Type B pancreatic cell (in vitro differentiated cells): Measurements from ENCODE around the gene LOXL4. TPM values are rescaled to one million over a fixed set of nuclear protein-coding genes. Genes with fewer than 3 reads are reported as not detected.

Experiments
- DNase-seq: peaks from one replicate; pipeline ENCODE4 v3.0.0; 2021; ENCODE audit warnings: mixed read lengths; ENCODE audit not compliant: unreplicated experiment; ENCODE audit errors: extremely low spot score
- H3K27ac Mint-ChIP-seq: 2 replicates; pipeline ENCODE4 v1.8.0; 2021; ENCODE audit warnings: mild to moderate bottlenecking, mixed read lengths
- H3K27me3 Mint-ChIP-seq: 2 replicates; pipeline ENCODE4 v1.8.0; 2021; ENCODE audit warnings: mixed read lengths
- H3K36me3 Mint-ChIP-seq: 2 replicates; pipeline ENCODE4 v1.8.0; 2021; ENCODE audit warnings: mixed read lengths
- H3K4me1 Mint-ChIP-seq: one replicate; pipeline ENCODE4 v1.8.0; 2021; ENCODE audit warnings: mixed read lengths; ENCODE audit not compliant: unreplicated experiment
- H3K4me3 Mint-ChIP-seq: 2 replicates; pipeline ENCODE4 v1.8.0; 2021; ENCODE audit warnings: mild to moderate bottlenecking, mixed read lengths
- H3K9me3 Mint-ChIP-seq: 2 replicates; pipeline ENCODE4 v1.8.0; 2021; ENCODE audit warnings: mixed read lengths
- CTCF ChIP-seq: fragments of 200-600 bp; sonication (generic); conservative IDR thresholded peaks from 2 replicates; pipeline ENCODE4 v1.5.0; 2021; ENCODE audit warnings: antibody characterized with exemption, mild to moderate bottlenecking
- total RNA-seq: library from RNA; stranded (reverse); gene quantifications from 2 replicates; pipeline ENCODE4 v1.2.1, GENCODE V29; 2021; ENCODE audit warnings: low replicate concordance

Gene LOXL4
- total RNA-seq, 1 donor from 2014 or later: 59.4 TPM

DNA sequence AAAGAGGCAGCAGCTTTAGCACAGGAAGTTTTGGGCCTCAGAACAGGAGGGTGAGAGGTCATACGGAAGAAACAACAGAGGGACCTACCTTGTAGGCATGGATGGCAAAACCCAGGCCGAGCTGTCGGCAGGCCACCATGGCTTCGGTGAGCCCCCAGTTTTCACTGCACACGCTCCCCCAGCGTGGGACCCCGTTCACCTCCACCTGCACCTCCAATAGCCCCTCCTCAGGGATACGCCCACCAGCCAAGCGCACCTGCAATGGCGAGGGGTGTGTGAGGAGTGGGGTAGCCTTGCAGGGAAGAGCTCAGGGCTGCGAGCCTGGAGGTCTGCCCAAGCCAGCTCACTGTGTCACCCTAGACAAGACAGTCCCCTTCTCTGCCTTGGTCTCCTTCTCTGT is 11.3 kb downstream of the LOXL4 start:
- H3K27me3 Mint-ChIP-seq: no peaks in the 10 kb centered on the region
- TF ChIP-seq CTCF: no peak
- H3K4me3 Mint-ChIP-seq: no peak overlapping the region
- H3K4me1 Mint-ChIP-seq: peaks cover 18% of the 10 kb centered on the region
- H3K9me3 Mint-ChIP-seq: no peaks in the 10 kb centered on the region
- no peak overlapping the region for H3K27ac Mint-ChIP-seq
- DNase-seq: peak; percentile 60
- H3K36me3 Mint-ChIP-seq: peaks cover 6% of the 10 kb centered on the region

DNA sequence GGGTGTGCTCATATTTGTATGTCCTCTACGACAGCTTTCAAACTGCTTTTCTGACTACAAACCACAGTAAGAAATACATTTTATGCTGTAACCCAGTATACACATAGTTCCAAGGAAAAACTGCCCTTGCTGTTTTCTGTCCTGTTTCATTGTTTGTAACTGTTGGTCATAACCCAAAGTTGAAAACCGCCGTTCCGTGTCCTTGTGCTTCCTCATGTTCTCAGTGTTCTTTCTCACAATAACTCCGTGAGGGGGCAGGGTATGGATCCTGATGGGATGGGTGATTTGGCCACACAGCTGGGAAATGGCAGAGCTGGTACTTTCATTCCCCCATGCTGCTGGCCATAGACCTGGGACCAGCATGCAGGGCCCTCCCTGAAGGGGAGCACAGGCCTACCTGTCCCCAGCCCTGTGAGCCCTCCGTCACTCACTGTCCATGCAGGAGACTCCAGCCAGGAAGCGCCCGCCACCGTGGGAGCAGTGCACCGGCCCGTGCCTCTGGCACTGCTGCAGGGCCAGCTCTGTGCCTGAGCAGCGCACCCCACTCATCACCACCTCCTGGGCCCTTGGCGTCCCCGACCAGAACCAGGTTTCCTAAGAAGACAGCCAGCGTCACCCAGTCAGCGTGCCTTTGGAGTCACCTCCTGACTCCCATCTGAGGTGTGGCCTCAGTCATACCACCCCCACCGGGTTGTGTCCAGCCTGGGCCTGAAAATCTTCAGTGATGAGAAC is 12.7 kb downstream of the LOXL4 start:
- H3K27me3 Mint-ChIP-seq: no peaks in the 10 kb centered on the region
- peaks cover 8% of the 10 kb centered on the region for H3K36me3 Mint-ChIP-seq
- H3K27ac Mint-ChIP-seq: no peak overlapping the region
- peaks cover 20% of the 10 kb centered on the region for H3K4me1 Mint-ChIP-seq
- no peak for TF ChIP-seq CTCF
- H3K4me3 Mint-ChIP-seq: no peak overlapping the region
- peak; percentile 62 for DNase-seq
- H3K9me3 Mint-ChIP-seq: no peaks in the 10 kb centered on the region

DNA sequence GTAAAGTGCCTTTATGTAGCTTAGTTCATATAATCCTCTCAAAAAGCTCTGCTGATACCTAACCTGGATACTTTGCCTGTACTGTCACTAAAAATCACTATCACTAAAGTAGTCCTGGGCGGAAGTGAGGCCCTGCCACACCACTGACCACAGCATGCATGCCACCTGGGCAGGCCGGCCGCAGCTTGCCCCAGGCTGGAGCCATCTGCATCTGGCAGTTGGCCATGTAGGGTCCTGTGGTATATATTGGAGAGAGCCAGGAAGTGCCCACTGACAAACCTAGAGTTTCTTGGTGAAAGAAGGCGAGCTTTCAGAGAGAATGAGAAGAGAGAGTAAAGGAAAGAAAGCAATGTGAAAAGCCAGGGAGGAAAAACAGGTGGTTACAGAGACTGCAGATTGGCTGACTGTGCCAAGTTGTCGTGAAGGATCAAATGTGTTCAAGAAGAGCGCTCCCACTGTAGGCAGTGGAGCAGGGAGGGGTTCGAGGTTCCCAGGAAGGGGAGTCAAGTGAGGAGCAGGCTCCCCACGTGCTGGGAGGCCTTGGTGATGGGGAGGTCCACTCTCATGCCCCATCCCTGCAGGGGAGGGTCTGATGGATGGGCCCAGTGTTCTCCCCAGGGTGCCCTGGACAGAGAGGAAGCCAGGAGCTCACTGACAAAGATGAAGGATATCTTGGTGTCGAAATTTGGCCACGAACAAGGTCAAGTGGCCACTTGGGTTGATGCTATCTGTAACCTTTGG is 13.6 kb downstream of the LOXL4 start:
- peak overlapping the region; percentile 11 for H3K27ac Mint-ChIP-seq
- no peaks in the 10 kb centered on the region for H3K9me3 Mint-ChIP-seq
- H3K27me3 Mint-ChIP-seq: no peaks in the 10 kb centered on the region
- H3K4me3 Mint-ChIP-seq: no peak overlapping the region
- H3K4me1 Mint-ChIP-seq: peaks cover 27% of the 10 kb centered on the region
- DNase-seq: peak; percentile 45
- H3K36me3 Mint-ChIP-seq: peaks cover 17% of the 10 kb centered on the region
- TF ChIP-seq CTCF: no peak

DNA sequence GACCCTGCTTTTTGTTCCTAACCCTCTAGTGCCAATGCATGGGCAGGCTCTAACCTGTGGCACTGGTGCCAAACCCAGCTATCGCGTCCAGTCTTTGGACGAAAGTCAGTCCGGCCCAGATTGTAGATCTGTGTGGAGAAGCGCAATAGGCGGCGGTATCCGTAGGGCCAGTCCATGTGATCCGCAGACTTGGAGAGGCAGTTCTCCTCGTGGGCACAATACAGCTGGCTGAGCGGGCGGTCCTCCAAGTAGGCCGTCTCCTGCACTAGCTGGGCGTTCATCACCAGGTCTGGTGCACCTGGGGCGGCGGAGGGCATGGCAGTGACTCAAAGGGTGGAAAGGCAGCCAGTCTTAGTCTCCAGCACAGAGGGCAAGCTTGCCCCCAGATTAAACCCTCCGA is 14.5 kb downstream of the LOXL4 start:
- no peaks in the 10 kb centered on the region for H3K9me3 Mint-ChIP-seq
- H3K4me3 Mint-ChIP-seq: no peak overlapping the region
- H3K36me3 Mint-ChIP-seq: peaks cover 21% of the 10 kb centered on the region
- DNase-seq: peak; percentile 60
- TF ChIP-seq CTCF: no peak
- H3K4me1 Mint-ChIP-seq: peaks cover 26% of the 10 kb centered on the region
- no peaks in the 10 kb centered on the region for H3K27me3 Mint-ChIP-seq
- no peak overlapping the region for H3K27ac Mint-ChIP-seq

GRCh38 chr10:98252464-98252863 is 15.5 kb downstream of the LOXL4 start:
- Mint-ChIP-seq H3K4me3 (no peak overlapping the region), H3K4me1 (peaks cover 30% of the 10 kb centered on the region), H3K9me3 (no peaks in the 10 kb centered on the region), H3K36me3 (peaks cover 21% of the 10 kb centered on the region), H3K27me3 (no peaks in the 10 kb centered on the region), H3K27ac (no peak overlapping the region)
- peak; percentile 51 for DNase-seq
- no peak for TF ChIP-seq CTCF
